ENCODE data around the gene ANKRD33B.

The ANKRD33B gene

DNA sequence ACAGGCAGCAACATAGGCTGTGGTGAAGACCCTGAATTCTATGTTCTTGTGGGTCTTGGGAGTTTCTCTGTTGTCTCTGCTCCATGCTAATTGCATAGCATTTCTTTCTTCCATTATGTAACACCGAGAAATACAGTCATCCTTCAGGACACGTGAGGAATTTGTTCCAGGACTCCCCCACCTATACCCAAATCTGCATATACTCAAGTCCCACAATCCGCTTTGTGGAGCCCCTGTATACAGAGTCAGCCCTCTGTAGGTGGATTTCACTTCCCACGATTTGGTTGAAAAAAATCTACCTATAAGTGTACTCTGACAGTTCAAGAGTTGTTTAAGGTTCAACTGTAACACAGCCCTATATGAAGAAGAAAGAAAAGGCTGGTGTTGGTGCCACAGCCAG lies 22.1 kb downstream of the ANKRD33B start:
- in situ Hi-C loops (cut with HindIII; ENCODE audit: low pct_ligation_motif_present, low sequenced_read_pairs), result no loop called here
- H3K27ac ChIP-seq, result no peak overlapping the region
- no peaks in the 10 kb centered on the region for H3K27me3 ChIP-seq (replicated peaks)
- H3K4me3 ChIP-seq (ENCODE audit: low read depth, low read length), result no peak overlapping the region
- H3K36me3 ChIP-seq (replicated peaks), result no peaks in the 10 kb centered on the region
- no peak for DNase-seq
- TF ChIP-seq, protein P1, sequence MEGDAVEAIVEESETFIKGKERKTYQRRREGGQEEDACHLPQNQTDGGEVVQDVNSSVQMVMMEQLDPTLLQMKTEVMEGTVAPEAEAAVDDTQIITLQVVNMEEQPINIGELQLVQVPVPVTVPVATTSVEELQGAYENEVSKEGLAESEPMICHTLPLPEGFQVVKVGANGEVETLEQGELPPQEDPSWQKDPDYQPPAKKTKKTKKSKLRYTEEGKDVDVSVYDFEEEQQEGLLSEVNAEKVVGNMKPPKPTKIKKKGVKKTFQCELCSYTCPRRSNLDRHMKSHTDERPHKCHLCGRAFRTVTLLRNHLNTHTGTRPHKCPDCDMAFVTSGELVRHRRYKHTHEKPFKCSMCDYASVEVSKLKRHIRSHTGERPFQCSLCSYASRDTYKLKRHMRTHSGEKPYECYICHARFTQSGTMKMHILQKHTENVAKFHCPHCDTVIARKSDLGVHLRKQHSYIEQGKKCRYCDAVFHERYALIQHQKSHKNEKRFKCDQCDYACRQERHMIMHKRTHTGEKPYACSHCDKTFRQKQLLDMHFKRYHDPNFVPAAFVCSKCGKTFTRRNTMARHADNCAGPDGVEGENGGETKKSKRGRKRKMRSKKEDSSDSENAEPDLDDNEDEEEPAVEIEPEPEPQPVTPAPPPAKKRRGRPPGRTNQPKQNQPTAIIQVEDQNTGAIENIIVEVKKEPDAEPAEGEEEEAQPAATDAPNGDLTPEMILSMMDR (IDR thresholded peaks at IDR 0.05; ENCODE audit: low read depth, low read length, missing control alignments), result no peak

DNA sequence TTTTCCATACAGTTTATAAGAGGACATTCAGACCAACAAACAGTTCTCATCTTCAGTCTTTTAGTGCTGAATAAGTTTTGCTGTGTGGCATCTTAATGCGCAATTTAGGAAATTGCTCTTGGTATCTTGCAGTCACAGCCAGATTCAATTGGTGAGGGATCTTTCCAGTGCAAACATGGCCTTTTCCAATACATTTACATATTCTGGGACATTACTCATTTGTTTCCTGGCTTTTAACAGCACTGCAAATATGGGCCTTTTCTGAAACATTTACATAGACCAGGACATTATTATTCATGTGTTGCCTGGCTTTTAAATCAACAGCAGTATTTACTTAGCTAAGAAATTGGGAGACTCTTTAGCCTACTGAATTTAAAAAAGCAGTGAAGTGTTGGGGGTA lies 22.7 kb downstream of the ANKRD33B start:
- in situ Hi-C loops (cut with HindIII; ENCODE audit: low pct_ligation_motif_present, low sequenced_read_pairs), result no loop called here
- Histone ChIP-seq H3K4me3 (ENCODE audit: low read depth, low read length) (no peak overlapping the region), H3K36me3 (replicated peaks) (no peaks in the 10 kb centered on the region), H3K27me3 (replicated peaks) (no peaks in the 10 kb centered on the region), H3K27ac (no peak overlapping the region)
- no peak for DNase-seq
- TF ChIP-seq, protein P1 (IDR thresholded peaks at IDR 0.05; ENCODE audit: low read depth, low read length, missing control alignments), result no peak

DNA sequence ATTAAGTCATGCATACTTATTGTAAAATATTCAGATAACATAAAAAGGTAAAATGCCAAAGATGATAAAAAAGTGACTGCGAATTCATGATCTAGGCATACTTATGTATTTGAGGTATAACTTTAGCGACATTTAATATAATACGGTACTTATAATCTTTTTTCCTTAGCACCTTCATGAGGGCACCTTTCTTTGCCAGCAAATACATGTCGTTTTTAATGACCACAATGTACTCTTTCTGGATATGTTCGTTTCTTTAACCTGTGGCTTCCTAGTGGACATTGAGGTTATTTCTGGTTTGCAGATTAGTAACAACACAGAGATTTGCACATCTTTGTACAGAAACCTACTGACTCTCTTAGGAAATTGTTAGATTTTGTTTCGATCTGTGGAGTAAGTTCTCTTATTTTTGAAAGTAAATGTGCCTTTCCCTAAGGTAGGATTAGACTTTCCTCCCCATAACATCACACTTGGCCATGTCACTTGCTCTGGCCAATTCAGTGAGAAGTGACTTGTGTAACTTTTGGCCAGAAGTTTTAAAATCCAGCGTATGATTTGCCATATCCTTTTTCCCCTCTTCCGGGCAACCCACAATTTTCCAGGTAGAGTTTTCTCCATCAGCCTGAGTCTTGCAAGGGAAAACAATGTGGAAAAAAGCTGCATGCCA lies 24.4 kb downstream of the ANKRD33B start:
- H3K27ac ChIP-seq, result no peak overlapping the region
- H3K4me3 ChIP-seq (ENCODE audit: low read depth, low read length), result no peak overlapping the region
- DNase-seq, result no peak

DNA sequence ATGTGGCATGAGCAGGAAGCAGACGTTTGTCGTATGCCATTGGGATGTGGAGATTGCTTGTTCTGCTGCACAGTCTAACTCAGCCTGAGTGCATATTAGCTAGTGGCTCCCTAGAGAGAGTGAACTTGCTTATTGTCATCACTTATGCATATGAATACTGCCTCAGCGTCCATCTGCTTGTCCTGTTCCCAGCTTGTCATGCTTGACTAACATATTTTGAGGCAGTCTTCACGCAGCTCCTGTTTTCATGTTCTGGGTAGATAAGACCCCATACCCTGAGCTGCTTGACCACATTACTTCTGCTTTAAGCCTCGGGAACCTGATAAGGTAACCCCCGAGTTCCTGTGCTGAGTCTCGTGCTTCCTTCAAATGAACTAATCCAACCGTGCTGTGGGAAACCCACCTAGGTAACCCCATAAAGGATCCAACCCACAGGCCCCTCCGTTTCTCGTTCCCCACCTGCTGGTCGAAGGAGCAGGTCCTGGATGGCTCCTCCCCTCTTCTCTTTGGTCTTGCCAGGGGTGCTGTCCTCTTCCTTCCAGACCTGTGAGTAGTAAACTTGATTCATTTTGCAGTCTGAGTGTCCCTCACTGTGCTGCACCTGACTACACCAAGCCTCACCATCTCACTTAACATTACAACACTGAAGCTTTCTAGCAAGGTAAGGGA lies 25.0 kb downstream of the ANKRD33B start:
- TF ChIP-seq, protein P1 (IDR thresholded peaks at IDR 0.05; ENCODE audit: low read depth, low read length, missing control alignments), result no peak
- in situ Hi-C loops (cut with HindIII; ENCODE audit: low pct_ligation_motif_present, low sequenced_read_pairs), result no loop called here
- Histone ChIP-seq H3K27ac (no peak overlapping the region), H3K36me3 (replicated peaks) (no peaks in the 10 kb centered on the region), H3K27me3 (replicated peaks) (no peaks in the 10 kb centered on the region), H3K4me3 (ENCODE audit: low read depth, low read length) (no peak overlapping the region)
- no peak for DNase-seq

More for the DNA sequence above, 24.4 kb downstream of the ANKRD33B start:
- TF ChIP-seq, protein P1 (IDR thresholded peaks at IDR 0.05; ENCODE audit: low read depth, low read length, missing control alignments), result no peak
- in situ Hi-C loops (cut with HindIII; ENCODE audit: low pct_ligation_motif_present, low sequenced_read_pairs), result no loop called here
- no peaks in the 10 kb centered on the region for H3K27me3 ChIP-seq (replicated peaks)
- H3K36me3 ChIP-seq (replicated peaks), result no peaks in the 10 kb centered on the region

DNA sequence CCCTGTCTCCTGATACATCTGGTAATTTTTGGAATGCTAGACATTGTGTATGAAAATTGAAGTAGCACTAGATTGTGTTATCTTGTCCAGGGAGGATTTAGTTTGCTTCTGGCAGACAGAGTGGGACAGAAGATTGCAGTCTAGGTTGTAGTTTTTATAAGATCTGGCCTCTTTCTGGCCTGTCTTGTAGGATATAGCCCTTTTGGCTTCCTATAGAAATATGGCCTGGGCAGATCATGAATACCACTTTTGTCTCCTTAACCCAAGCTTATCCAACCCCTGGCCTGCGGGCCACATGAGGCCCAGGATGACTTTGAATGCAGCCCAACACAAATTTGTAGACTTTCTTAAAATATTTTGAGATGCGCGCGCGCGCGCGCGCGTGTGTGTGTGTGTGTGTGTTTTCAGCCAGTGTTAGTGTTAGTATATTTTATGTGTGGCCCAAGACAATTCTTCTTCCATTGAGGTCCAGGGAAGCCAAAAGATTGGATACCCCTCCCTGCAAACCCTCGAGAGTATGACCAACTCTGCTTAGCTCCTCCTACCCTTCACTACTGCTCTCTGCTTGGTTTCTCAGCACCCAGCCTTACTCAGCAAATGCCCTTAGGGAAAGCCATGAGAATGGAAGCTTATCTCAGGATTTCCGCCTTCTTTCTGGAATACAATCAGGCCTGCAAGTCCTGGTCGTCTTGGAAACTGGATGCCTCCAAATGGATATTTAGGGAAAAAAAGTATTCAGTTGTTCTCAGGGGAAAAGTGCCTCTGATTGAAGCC lies 26.5 kb downstream of the ANKRD33B start:
- no peak overlapping the region for H3K27ac ChIP-seq
- TF ChIP-seq, protein P1 (IDR thresholded peaks at IDR 0.05; ENCODE audit: low read depth, low read length, missing control alignments), result no peak
- H3K36me3 ChIP-seq (replicated peaks), result no peaks in the 10 kb centered on the region
- H3K4me3 ChIP-seq (ENCODE audit: low read depth, low read length), result no peak overlapping the region
- peak; percentile 53 for DNase-seq
- H3K27me3 ChIP-seq (replicated peaks), result no peaks in the 10 kb centered on the region
- in situ Hi-C loops (cut with HindIII; ENCODE audit: low pct_ligation_motif_present, low sequenced_read_pairs), result no loop called here
